MCF 10A (cell line): ENCODE data around the gene MAPT. TPM values are rescaled to one million over a fixed set of nuclear protein-coding genes. Genes with fewer than 3 reads are reported as not detected.

ENCODE experiments used
- BruUV-seq: library from RNA; stranded (reverse); fragments of 400-500 nt; replicated peaks from 2 replicates; lab custom pipeline; 2021; lab: Mats Ljungman, UMichigan
- CTCF ChIA-PET: fragments of 300-600 bp; sonication (Branson Sonifier 250); formaldehyde crosslinking; extraction: SDS; loops from one replicate; lab custom pipeline; 2021; ENCODE audit warnings: antibody characterized with exemption, inconsistent platforms; lab: Yijun Ruan, JAX
- POLR2A ChIA-PET: fragments of 300-600, 350-650 bp; sonication (Branson Sonifier 250); formaldehyde crosslinking; extraction: SDS; loops from one replicate; lab custom pipeline; 2020; ENCODE audit warnings: antibody characterized with exemption, inconsistent platforms; lab: Yijun Ruan, JAX
- DNase-seq: peaks from one replicate; pipeline ENCODE4 v3.0.0-alpha.2; 2018; ENCODE audit not compliant: unreplicated experiment
- H3K27ac Mint-ChIP-seq: one replicate; pipeline ENCODE4 v1.8.0; 2022; ENCODE audit warnings: mild to moderate bottlenecking, low read depth, mixed read lengths; ENCODE audit not compliant: unreplicated experiment
- H3K27me3 Mint-ChIP-seq: one replicate; pipeline ENCODE4 v1.8.0; 2022; ENCODE audit warnings: mixed read lengths; ENCODE audit not compliant: insufficient read depth, unreplicated experiment
- H3K36me3 Mint-ChIP-seq: one replicate; pipeline ENCODE4 v1.8.0; 2022; ENCODE audit warnings: mild to moderate bottlenecking, moderate library complexity, mixed read lengths; ENCODE audit not compliant: insufficient read depth, unreplicated experiment
- H3K4me1 Mint-ChIP-seq: one replicate; pipeline ENCODE4 v1.8.0; 2022; ENCODE audit warnings: mixed read lengths; ENCODE audit not compliant: insufficient read depth, unreplicated experiment
- H3K4me3 Mint-ChIP-seq: one replicate; pipeline ENCODE4 v1.8.0; 2022; ENCODE audit warnings: mild to moderate bottlenecking, moderate library complexity, mixed read lengths; ENCODE audit not compliant: unreplicated experiment
- H3K9me3 Mint-ChIP-seq: one replicate; pipeline ENCODE4 v1.8.0; 2022; ENCODE audit warnings: mixed read lengths; ENCODE audit not compliant: unreplicated experiment
- CTCF ChIP-seq: fragments of 200-600 bp; IDR thresholded peaks from one replicate; pipeline ENCODE4 v1.8.0; 2022; ENCODE audit warnings: antibody characterized with exemption, mild to moderate bottlenecking; ENCODE audit not compliant: unreplicated experiment
- intact Hi-C: fragments of 100-400 bp; cut with micrococcal nuclease; formaldehyde crosslinking; loops from 2 replicates; pipeline ENCODE4 v1.14.1; 2022
- total RNA-seq: library from RNA; stranded (reverse); gene quantifications from 2 replicates; pipeline ENCODE4 v1.2.3, GENCODE V29; 2022

Gene MAPT
- total RNA-seq, 1 experiment from 2014 or later: 0.42 TPM

- no TSS peak for BruUV-seq
- POLR2A ChIA-PET: no interaction called here
- no peak for TF ChIP-seq CTCF
- no peaks in the 10 kb centered on the region for H3K36me3 Mint-ChIP-seq
- H3K27me3 Mint-ChIP-seq: peaks cover 33% of the 10 kb centered on the region
- H3K27ac Mint-ChIP-seq: no peak overlapping the region
- H3K4me3 Mint-ChIP-seq: no peak overlapping the region
- intact Hi-C loops: no loop called here
- no peaks in the 10 kb centered on the region for H3K9me3 Mint-ChIP-seq
- no peak for DNase-seq
- no peaks in the 10 kb centered on the region for H3K4me1 Mint-ChIP-seq
- CTCF ChIA-PET: no interaction called here
Observed at GRCh38 chr17:45950888-45951287, 56.5 kb downstream of the MAPT start.

GRCh38 chr17:45951403-45951802 lies 57.0 kb downstream of the MAPT start:
- no peak overlapping the region for H3K4me3 Mint-ChIP-seq
- no peak overlapping the region for H3K27ac Mint-ChIP-seq
- ChIA-PET POLR2A (no interaction called here), CTCF (no interaction called here)
- no peaks in the 10 kb centered on the region for H3K9me3 Mint-ChIP-seq
- BruUV-seq: no TSS peak
- intact Hi-C loops: no loop called here
- H3K36me3 Mint-ChIP-seq: no peaks in the 10 kb centered on the region
- no peak for DNase-seq
- no peaks in the 10 kb centered on the region for H3K4me1 Mint-ChIP-seq
- peaks cover 33% of the 10 kb centered on the region for H3K27me3 Mint-ChIP-seq
- TF ChIP-seq CTCF: no peak

GRCh38 chr17:45951941-45952340 lies 57.6 kb downstream of the MAPT start:
- TF ChIP-seq CTCF: no peak
- DNase-seq: no peak
- no TSS peak for BruUV-seq
- Mint-ChIP-seq H3K4me1 (no peaks in the 10 kb centered on the region), H3K4me3 (no peak overlapping the region), H3K27me3 (peaks cover 33% of the 10 kb centered on the region), H3K27ac (no peak overlapping the region), H3K36me3 (no peaks in the 10 kb centered on the region), H3K9me3 (no peaks in the 10 kb centered on the region)
- intact Hi-C loops: no loop called here
- ChIA-PET CTCF (no interaction called here), POLR2A (no interaction called here)

- Mint-ChIP-seq H3K4me3 (no peak overlapping the region), H3K27me3 (peaks cover 33% of the 10 kb centered on the region), H3K27ac (no peak overlapping the region), H3K4me1 (no peaks in the 10 kb centered on the region), H3K9me3 (no peaks in the 10 kb centered on the region), H3K36me3 (no peaks in the 10 kb centered on the region)
- TF ChIP-seq CTCF: no peak
- ChIA-PET POLR2A (no interaction called here), CTCF (no interaction called here)
- intact Hi-C loops: no loop called here
- BruUV-seq: no TSS peak
- no peak for DNase-seq
Observed at GRCh38 chr17:45952814-45953320, 58.5 kb downstream of the MAPT start.
